Gastroesophageal sphincter (tissue), 4 donors: ENCODE measurements around the gene NCKAP5. TPM values are rescaled to one million over a fixed set of nuclear protein-coding genes. Genes with fewer than 3 reads are reported as not detected.

Experiments
- ATAC-seq: fragments of 150-250 bp; one replicate; pipeline ENCODE4 v1.9.1; 2016; ENCODE audit warnings: mild to moderate bottlenecking, moderate library complexity
- H3K27ac ChIP-seq, 4 donors: fragments of 200-600 bp; sonication (generic) in 3 of 4; 1 replicate in 3 of 4; 2 replicates in 1 of 4; pipeline ENCODE4 v1.5.1; 2016 to 2019
- H3K27me3 ChIP-seq: fragments of 200-600 bp; sonication (generic); one replicate; pipeline ENCODE4 v1.5.1; 2019
- H3K36me3 ChIP-seq, 2 donors: fragments of 200-600 bp; sonication (generic); one replicate each; pipeline ENCODE4 v1.5.1; 2019; ENCODE audit warnings: control low read depth in 1 of 2
- H3K4me1 ChIP-seq, 3 donors: fragments of 200-600 bp; sonication (generic); 1 replicate in 2 of 3; 2 replicates in 1 of 3; pipeline ENCODE4 v1.5.1; 2016 to 2019; ENCODE audit warnings: control low read depth in 2 of 3
- H3K4me3 ChIP-seq, 2 donors: fragments of 200-600 bp; sonication (generic); one replicate each; pipeline ENCODE4 v1.5.1; 2019; ENCODE audit warnings: mild to moderate bottlenecking in 1 of 2, moderate library complexity in 1 of 2
- H3K9me3 ChIP-seq, 3 donors: fragments of 200-600 bp; sonication (generic); one replicate each; pipeline ENCODE4 v1.5.1; 2017 to 2019; ENCODE audit warnings: control low read depth in 2 of 3
- CTCF ChIP-seq, 4 experiments: fragments of 200-600 bp in 2 of 4; fragments of 450-650 bp in 2 of 4; sonication (generic) in 1 of 4; IDR thresholded peaks; one replicate each; pipeline ENCODE4 v1.5.1; 2017 to 2019; ENCODE audit warnings: antibody characterized with exemption in 4 of 4, mild to moderate bottlenecking in 2 of 4, moderate library complexity in 2 of 4
- EP300 ChIP-seq: sonication (generic); formaldehyde crosslinking; IDR thresholded peaks from one replicate; pipeline ENCODE4 v1.6.1; 2017; ENCODE audit warnings: antibody characterized with exemption, mild to moderate bottlenecking
- POLR2A ChIP-seq, 2 donors: fragments of 450-650 bp; IDR thresholded peaks; one replicate each; pipeline ENCODE4 v1.6.1; 2017; ENCODE audit warnings: antibody characterized with exemption in 2 of 2, mild to moderate bottlenecking in 2 of 2, moderate library complexity in 1 of 2
- POLR2AphosphoS5 ChIP-seq: sonication (generic); formaldehyde crosslinking; IDR thresholded peaks from one replicate; pipeline ENCODE4 v1.6.1; 2017; ENCODE audit warnings: antibody characterized with exemption
- WGBS, 2 donors: methylation state at CpG; one replicate each; pipeline ENCODE4 v1.1.5; 2018; ENCODE audit warnings: low coverage in 1 of 2; 5-methylcytosine and 5-hydroxymethylcytosine counted together
- total RNA-seq, 4 donors: library from RNA; depleted of rRNA; stranded (reverse); fragments of >200 nt; gene quantifications; one replicate each; pipeline ENCODE4 v1.1.0, GENCODE V29; 2016

Gene NCKAP5
- total RNA-seq, 4 donors from 2014 or later = 0.16 to 0.57 (median 0.33) TPM

GRCh38 chr2:133286326-133286922 lies 281.8 kb downstream of the NCKAP5 start:
- no peak for ATAC-seq
- no peaks in the 10 kb centered on the region for H3K36me3 ChIP-seq
- H3K4me1 ChIP-seq = no peaks in the 10 kb centered on the region
- no peaks in the 10 kb centered on the region for H3K27me3 ChIP-seq
- H3K27ac ChIP-seq = no peak overlapping the region
- WGBS, 2 donors = 86 to 100% methylated on average over 1 of the region's 1 CpG
- H3K9me3 ChIP-seq = no peaks in the 10 kb centered on the region
- TF ChIP-seq EP300 = no peak
- no peak for TF ChIP-seq POLR2AphosphoS5
- no peak for TF ChIP-seq CTCF (IDR thresholded peaks at IDR 0.05)
- no peak for TF ChIP-seq POLR2A (IDR thresholded peaks at IDR 0.05)
- no peak overlapping the region for H3K4me3 ChIP-seq

GRCh38 chr2:133273031-133273430 lies 295.2 kb downstream of the NCKAP5 start:
- H3K4me3 ChIP-seq = no peak overlapping the region
- no peak overlapping the region for H3K27ac ChIP-seq
- no peaks in the 10 kb centered on the region for H3K9me3 ChIP-seq
- no peak for TF ChIP-seq POLR2AphosphoS5
- no peak for TF ChIP-seq CTCF (IDR thresholded peaks at IDR 0.05)
- TF ChIP-seq EP300 = no peak
- no peak for ATAC-seq
- no peaks in the 10 kb centered on the region for H3K27me3 ChIP-seq
- 27% methylated on average over 3 of the region's 3 CpGs; no CpG with 5 or more reads in 1 of the 2 donors for WGBS, 2 donors
- no peaks in the 10 kb centered on the region for H3K36me3 ChIP-seq
- H3K4me1 ChIP-seq = no peaks in the 10 kb centered on the region

- H3K4me1 ChIP-seq = peaks cover 0 to 12% (median 0%) of the 10 kb centered on the region in 3 donors
- H3K4me3 ChIP-seq = no peak overlapping the region
- H3K36me3 ChIP-seq = no peaks in the 10 kb centered on the region
- WGBS, 2 donors = 51 to 64% methylated on average over 4 of the region's 4 CpGs
- H3K27ac ChIP-seq = no peak overlapping the region
- TF ChIP-seq EP300 = no peak
- TF ChIP-seq POLR2AphosphoS5 = no peak
- no peak for TF ChIP-seq POLR2A (IDR thresholded peaks at IDR 0.05)
- TF ChIP-seq CTCF (IDR thresholded peaks at IDR 0.05) = no peak
- H3K27me3 ChIP-seq = peaks cover 13% of the 10 kb centered on the region
- ATAC-seq = no peak
- no peaks in the 10 kb centered on the region for H3K9me3 ChIP-seq
Measured at GRCh38 chr2:133271105-133271504, 297.2 kb downstream of the NCKAP5 start.

- Histone ChIP-seq H3K36me3 (no peaks in the 10 kb centered on the region), H3K4me3 (no peak overlapping the region), H3K9me3 (no peaks in the 10 kb centered on the region), H3K27ac (no peak overlapping the region), H3K27me3 (peaks cover 19% of the 10 kb centered on the region), H3K4me1 (peaks cover 0 to 18% (median 3%) of the 10 kb centered on the region in 3 donors)
- no peak for ATAC-seq
- TF ChIP-seq EP300 = no peak
- no peak for TF ChIP-seq POLR2AphosphoS5
- no peak for TF ChIP-seq CTCF (IDR thresholded peaks at IDR 0.05)
- TF ChIP-seq POLR2A (IDR thresholded peaks at IDR 0.05) = no peak
- 93 to 97% methylated on average over 5 of the region's 5 CpGs for WGBS, 2 donors
Measured at GRCh38 chr2:133270550-133270949, 297.7 kb downstream of the NCKAP5 start.

GRCh38 chr2:133266926-133267590 lies 301.2 kb downstream of the NCKAP5 start:
- no peaks in the 10 kb centered on the region for H3K36me3 ChIP-seq
- H3K9me3 ChIP-seq = no peaks in the 10 kb centered on the region
- peak overlapping the region; percentile 19 to 48 for H3K4me3 ChIP-seq
- H3K27me3 ChIP-seq = peaks cover 26% of the 10 kb centered on the region
- TF ChIP-seq POLR2AphosphoS5 = no peak
- TF ChIP-seq CTCF (IDR thresholded peaks at IDR 0.05) = no peak
- TF ChIP-seq POLR2A (IDR thresholded peaks at IDR 0.05) = no peak
- no peak for TF ChIP-seq EP300
- H3K4me1 ChIP-seq = peaks cover 0 to 20% (median 3%) of the 10 kb centered on the region in 3 donors
- no peak for ATAC-seq
- H3K27ac ChIP-seq = peak overlapping the region in 1 of 4 donors; percentile 32
- 4% methylated on average over 6 to 8 of the region's 17 CpGs for WGBS, 2 donors
